Mononuclear cell (primary cell): Measurements from ENCODE around the gene MGLL. TPM values are rescaled to one million over a fixed set of nuclear protein-coding genes. Genes with fewer than 3 reads are reported as not detected.
"Not testable (repeated sequence)": the region's sequence is repeated elsewhere in the genome, so short reads cannot be mapped to it uniquely, and the experiment has no call there.

Experiments used
- H3K27me3 ChIP-seq: 2 replicates; pipeline ENCODE4 v1.6.0; 2011; ENCODE audit warnings: low read length, control low read depth; ENCODE audit not compliant: insufficient read depth
- H3K4me1 ChIP-seq: 2 replicates; pipeline ENCODE4 v1.5.1; 2011; ENCODE audit warnings: mild to moderate bottlenecking, low read length, control low read depth; ENCODE audit not compliant: insufficient read depth
- H3K4me3 ChIP-seq: 2 replicates; pipeline ENCODE4 v1.5.1; 2011; ENCODE audit warnings: mild to moderate bottlenecking, low read length, moderate library complexity
- H3K9me3 ChIP-seq: 2 replicates; pipeline ENCODE4 v1.5.1; 2011; ENCODE audit warnings: low read depth, mild to moderate bottlenecking, control low read depth, low read length
- total RNA-seq: library from RNA; depleted of rRNA; stranded (reverse); fragments of >200 nt; gene quantifications from one replicate; pipeline ENCODE4 v1.2.3, GENCODE V29; 2012

The MGLL gene
- total RNA-seq, 1 donor = 10.7 TPM

GRCh38 chr3:127666676-127667075 is 155.6 kb downstream of the MGLL start:
- H3K4me1 ChIP-seq = peaks cover 4% of the 10 kb centered on the region
- H3K27me3 ChIP-seq = no peaks in the 10 kb centered on the region
- H3K9me3 ChIP-seq = no peaks in the 10 kb centered on the region
- H3K4me3 ChIP-seq = no peak overlapping the region

- Histone ChIP-seq H3K4me3 (no peak overlapping the region), H3K4me1 (no peaks in the 10 kb centered on the region), H3K9me3 (no peaks in the 10 kb centered on the region), H3K27me3 (no peaks in the 10 kb centered on the region)
Measured at GRCh38 chr3:127665586-127665985, 156.7 kb downstream of the MGLL start.

GRCh38 chr3:127665165-127665564 is 157.2 kb downstream of the MGLL start:
- Histone ChIP-seq H3K9me3 (no peaks in the 10 kb centered on the region), H3K4me3 (no peak overlapping the region), H3K27me3 (no peaks in the 10 kb centered on the region), H3K4me1 (no peaks in the 10 kb centered on the region)

GRCh38 chr3:127663151-127663550 is 159.2 kb downstream of the MGLL start:
- Histone ChIP-seq H3K4me3 (no peak overlapping the region), H3K4me1 (no peaks in the 10 kb centered on the region), H3K9me3 (no peaks in the 10 kb centered on the region), H3K27me3 (no peaks in the 10 kb centered on the region)

- H3K9me3 ChIP-seq = no peaks in the 10 kb centered on the region
- no peaks in the 10 kb centered on the region for H3K27me3 ChIP-seq
- no peak overlapping the region for H3K4me3 ChIP-seq
- H3K4me1 ChIP-seq = no peaks in the 10 kb centered on the region
Measured at GRCh38 chr3:127662001-127662469, 160.3 kb downstream of the MGLL start.

GRCh38 chr3:127661600-127661999 is 160.7 kb downstream of the MGLL start:
- no peaks in the 10 kb centered on the region for H3K27me3 ChIP-seq
- H3K4me1 ChIP-seq = no peaks in the 10 kb centered on the region
- no peaks in the 10 kb centered on the region for H3K9me3 ChIP-seq
- no peak overlapping the region for H3K4me3 ChIP-seq

GRCh38 chr3:127660621-127661251 is 161.6 kb downstream of the MGLL start:
- Histone ChIP-seq H3K4me3 (no peak overlapping the region), H3K27me3 (no peaks in the 10 kb centered on the region), H3K4me1 (no peaks in the 10 kb centered on the region), H3K9me3 (no peaks in the 10 kb centered on the region)

GRCh38 chr3:127658234-127658633 is 164.1 kb downstream of the MGLL start:
- Histone ChIP-seq H3K4me3 (no peak overlapping the region), H3K4me1 (no peaks in the 10 kb centered on the region), H3K27me3 (no peaks in the 10 kb centered on the region), H3K9me3 (no peaks in the 10 kb centered on the region)

- Histone ChIP-seq H3K27me3 (no peaks in the 10 kb centered on the region), H3K9me3 (no peaks in the 10 kb centered on the region), H3K4me1 (no peaks in the 10 kb centered on the region), H3K4me3 (no peak overlapping the region)
Measured at GRCh38 chr3:127656906-127657305, 165.4 kb downstream of the MGLL start.

- H3K27me3 ChIP-seq = no peaks in the 10 kb centered on the region
- H3K9me3 ChIP-seq = no peaks in the 10 kb centered on the region
- H3K4me3 ChIP-seq = no peak overlapping the region
- no peaks in the 10 kb centered on the region for H3K4me1 ChIP-seq
Measured at GRCh38 chr3:127655641-127656040, 166.7 kb downstream of the MGLL start.

- not testable (repeated sequence) for H3K9me3 ChIP-seq, H3K4me3 ChIP-seq, H3K27me3 ChIP-seq, H3K4me1 ChIP-seq
Measured at GRCh38 chr3:127654993-127655392, 167.3 kb downstream of the MGLL start.

GRCh38 chr3:127654374-127654773 is 167.9 kb downstream of the MGLL start:
- Histone ChIP-seq H3K9me3 (no peaks in the 10 kb centered on the region), H3K4me3 (no peak overlapping the region), H3K27me3 (no peaks in the 10 kb centered on the region), H3K4me1 (no peaks in the 10 kb centered on the region)

GRCh38 chr3:127652246-127652995 is 169.9 kb downstream of the MGLL start:
- Histone ChIP-seq H3K27me3 (no peaks in the 10 kb centered on the region), H3K9me3 (no peaks in the 10 kb centered on the region), H3K4me3 (no peak overlapping the region), H3K4me1 (no peaks in the 10 kb centered on the region)

GRCh38 chr3:127651516-127652172 is 170.7 kb downstream of the MGLL start:
- H3K27me3 ChIP-seq = no peaks in the 10 kb centered on the region
- H3K4me3 ChIP-seq = no peak overlapping the region
- no peaks in the 10 kb centered on the region for H3K9me3 ChIP-seq
- no peaks in the 10 kb centered on the region for H3K4me1 ChIP-seq

GRCh38 chr3:127650236-127650635 is 172.1 kb downstream of the MGLL start:
- no peaks in the 10 kb centered on the region for H3K27me3 ChIP-seq
- no peaks in the 10 kb centered on the region for H3K4me1 ChIP-seq
- no peaks in the 10 kb centered on the region for H3K9me3 ChIP-seq
- H3K4me3 ChIP-seq = no peak overlapping the region
